ENCODE data around the gene HIP1.

DNA sequence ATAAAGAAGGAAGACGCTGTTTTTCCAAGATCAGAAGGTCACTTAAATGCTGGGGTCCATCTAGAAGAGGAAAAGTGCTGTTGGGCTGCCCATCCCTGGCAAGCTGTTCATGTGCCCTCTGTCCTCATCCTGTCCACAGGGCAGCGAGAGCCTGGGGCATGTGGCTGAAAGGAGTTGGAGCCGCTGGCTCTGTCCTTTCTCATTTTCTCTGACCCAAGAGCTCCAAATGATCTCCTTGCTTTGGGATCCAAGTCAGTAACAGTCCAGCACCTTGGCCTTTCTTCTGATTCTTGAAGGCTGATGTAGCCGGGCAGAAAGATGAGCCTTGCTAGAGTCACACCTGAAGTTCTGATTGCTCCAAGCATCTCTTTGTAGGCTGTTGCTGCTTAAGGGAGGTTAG, 202.2 kb downstream of the HIP1 start:
- TF ChIP-seq, protein P1, sequence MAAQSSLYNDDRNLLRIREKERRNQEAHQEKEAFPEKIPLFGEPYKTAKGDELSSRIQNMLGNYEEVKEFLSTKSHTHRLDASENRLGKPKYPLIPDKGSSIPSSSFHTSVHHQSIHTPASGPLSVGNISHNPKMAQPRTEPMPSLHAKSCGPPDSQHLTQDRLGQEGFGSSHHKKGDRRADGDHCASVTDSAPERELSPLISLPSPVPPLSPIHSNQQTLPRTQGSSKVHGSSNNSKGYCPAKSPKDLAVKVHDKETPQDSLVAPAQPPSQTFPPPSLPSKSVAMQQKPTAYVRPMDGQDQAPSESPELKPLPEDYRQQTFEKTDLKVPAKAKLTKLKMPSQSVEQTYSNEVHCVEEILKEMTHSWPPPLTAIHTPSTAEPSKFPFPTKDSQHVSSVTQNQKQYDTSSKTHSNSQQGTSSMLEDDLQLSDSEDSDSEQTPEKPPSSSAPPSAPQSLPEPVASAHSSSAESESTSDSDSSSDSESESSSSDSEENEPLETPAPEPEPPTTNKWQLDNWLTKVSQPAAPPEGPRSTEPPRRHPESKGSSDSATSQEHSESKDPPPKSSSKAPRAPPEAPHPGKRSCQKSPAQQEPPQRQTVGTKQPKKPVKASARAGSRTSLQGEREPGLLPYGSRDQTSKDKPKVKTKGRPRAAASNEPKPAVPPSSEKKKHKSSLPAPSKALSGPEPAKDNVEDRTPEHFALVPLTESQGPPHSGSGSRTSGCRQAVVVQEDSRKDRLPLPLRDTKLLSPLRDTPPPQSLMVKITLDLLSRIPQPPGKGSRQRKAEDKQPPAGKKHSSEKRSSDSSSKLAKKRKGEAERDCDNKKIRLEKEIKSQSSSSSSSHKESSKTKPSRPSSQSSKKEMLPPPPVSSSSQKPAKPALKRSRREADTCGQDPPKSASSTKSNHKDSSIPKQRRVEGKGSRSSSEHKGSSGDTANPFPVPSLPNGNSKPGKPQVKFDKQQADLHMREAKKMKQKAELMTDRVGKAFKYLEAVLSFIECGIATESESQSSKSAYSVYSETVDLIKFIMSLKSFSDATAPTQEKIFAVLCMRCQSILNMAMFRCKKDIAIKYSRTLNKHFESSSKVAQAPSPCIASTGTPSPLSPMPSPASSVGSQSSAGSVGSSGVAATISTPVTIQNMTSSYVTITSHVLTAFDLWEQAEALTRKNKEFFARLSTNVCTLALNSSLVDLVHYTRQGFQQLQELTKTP (IDR thresholded peaks at IDR 0.05; ENCODE audit: low read depth in 1 of 2, partially characterized antibody in 2 of 2), result no peak
- no peak for TF ChIP-seq CTCF (IDR thresholded peaks at IDR 0.05 in 2 of 3, conservative IDR thresholded peaks at IDR 0.05 in 1 of 3; ENCODE audit: insufficient read depth in 2 of 3, low read depth in 1 of 3, low read length in 3 of 3)
- TF ChIP-seq POU5F1 (IDR thresholded peaks at IDR 0.05; ENCODE audit: borderline replicate concordance, low read depth, low read length, partially characterized antibody), result no peak
- no peak for TF ChIP-seq CBFB (CRISPR knock-in tag; IDR thresholded peaks at IDR 0.05)
- TF ChIP-seq, protein P2, sequence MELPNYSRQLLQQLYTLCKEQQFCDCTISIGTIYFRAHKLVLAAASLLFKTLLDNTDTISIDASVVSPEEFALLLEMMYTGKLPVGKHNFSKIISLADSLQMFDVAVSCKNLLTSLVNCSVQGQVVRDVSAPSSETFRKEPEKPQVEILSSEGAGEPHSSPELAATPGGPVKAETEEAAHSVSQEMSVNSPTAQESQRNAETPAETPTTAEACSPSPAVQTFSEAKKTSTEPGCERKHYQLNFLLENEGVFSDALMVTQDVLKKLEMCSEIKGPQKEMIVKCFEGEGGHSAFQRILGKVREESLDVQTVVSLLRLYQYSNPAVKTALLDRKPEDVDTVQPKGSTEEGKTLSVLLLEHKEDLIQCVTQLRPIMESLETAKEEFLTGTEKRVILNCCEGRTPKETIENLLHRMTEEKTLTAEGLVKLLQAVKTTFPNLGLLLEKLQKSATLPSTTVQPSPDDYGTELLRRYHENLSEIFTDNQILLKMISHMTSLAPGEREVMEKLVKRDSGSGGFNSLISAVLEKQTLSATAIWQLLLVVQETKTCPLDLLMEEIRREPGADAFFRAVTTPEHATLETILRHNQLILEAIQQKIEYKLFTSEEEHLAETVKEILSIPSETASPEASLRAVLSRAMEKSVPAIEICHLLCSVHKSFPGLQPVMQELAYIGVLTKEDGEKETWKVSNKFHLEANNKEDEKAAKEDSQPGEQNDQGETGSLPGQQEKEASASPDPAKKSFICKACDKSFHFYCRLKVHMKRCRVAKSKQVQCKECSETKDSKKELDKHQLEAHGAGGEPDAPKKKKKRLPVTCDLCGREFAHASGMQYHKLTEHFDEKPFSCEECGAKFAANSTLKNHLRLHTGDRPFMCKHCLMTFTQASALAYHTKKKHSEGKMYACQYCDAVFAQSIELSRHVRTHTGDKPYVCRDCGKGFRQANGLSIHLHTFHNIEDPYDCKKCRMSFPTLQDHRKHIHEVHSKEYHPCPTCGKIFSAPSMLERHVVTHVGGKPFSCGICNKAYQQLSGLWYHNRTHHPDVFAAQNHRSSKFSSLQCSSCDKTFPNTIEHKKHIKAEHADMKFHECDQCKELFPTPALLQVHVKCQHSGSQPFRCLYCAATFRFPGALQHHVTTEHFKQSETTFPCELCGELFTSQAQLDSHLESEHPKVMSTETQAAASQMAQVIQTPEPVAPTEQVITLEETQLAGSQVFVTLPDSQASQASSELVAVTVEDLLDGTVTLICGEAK (IDR thresholded peaks at IDR 0.05), result no peak
- TF ChIP-seq, protein P2 (CRISPR knock-in tag; IDR thresholded peaks at IDR 0.05), result no peak
- no peak for TF ChIP-seq POLR2A (conservative IDR thresholded peaks at IDR 0.05)
- no peak for TF ChIP-seq HMGXB4 (CRISPR knock-in tag; IDR thresholded peaks at IDR 0.05)
- TF ChIP-seq TAF1 (IDR thresholded peaks at IDR 0.05; ENCODE audit: control insufficient read depth, extremely low read depth, insufficient read depth, low read length, severe bottlenecking), result no peak
- TF ChIP-seq, protein P3, sequence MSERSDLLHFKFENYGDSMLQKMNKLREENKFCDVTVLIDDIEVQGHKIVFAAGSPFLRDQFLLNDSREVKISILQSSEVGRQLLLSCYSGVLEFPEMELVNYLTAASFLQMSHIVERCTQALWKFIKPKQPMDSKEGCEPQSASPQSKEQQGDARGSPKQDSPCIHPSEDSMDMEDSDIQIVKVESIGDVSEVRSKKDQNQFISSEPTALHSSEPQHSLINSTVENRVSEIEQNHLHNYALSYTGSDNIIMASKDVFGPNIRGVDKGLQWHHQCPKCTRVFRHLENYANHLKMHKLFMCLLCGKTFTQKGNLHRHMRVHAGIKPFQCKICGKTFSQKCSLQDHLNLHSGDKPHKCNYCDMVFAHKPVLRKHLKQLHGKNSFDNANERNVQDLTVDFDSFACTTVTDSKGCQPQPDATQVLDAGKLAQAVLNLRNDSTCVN (CRISPR knock-in tag; IDR thresholded peaks at IDR 0.05), result no peak
- TF ChIP-seq BHLHE40 (IDR thresholded peaks at IDR 0.05; ENCODE audit: low read length), result no peak
- TF ChIP-seq NFRKB (IDR thresholded peaks at IDR 0.05; ENCODE audit: low read depth), result no peak
- no peak for TF ChIP-seq ZNF121 (CRISPR knock-in tag; conservative IDR thresholded peaks at IDR 0.05)
